Left ventricle myocardium inferior (tissue), 1 donor: ENCODE measurements around the gene SERPINH1. TPM values are rescaled to one million over a fixed set of nuclear protein-coding genes. Genes with fewer than 3 reads are reported as not detected.

Experiments used
- DNase-seq: peaks from one replicate; pipeline ENCODE4 v3.0.0-alpha.2; 2020
- H3K27ac ChIP-seq: fragments of 200-600 bp; replicated peaks from 2 replicates; pipeline ENCODE4 v1.8.0; 2021
- H3K27me3 ChIP-seq: fragments of 200-600 bp; 2 replicates; pipeline ENCODE4 v1.8.0; 2021; ENCODE audit warnings: low read depth
- H3K36me3 ChIP-seq: fragments of 200-600 bp; 2 replicates; pipeline ENCODE4 v1.8.0; 2021
- H3K4me1 ChIP-seq: fragments of 200-600 bp; 2 replicates; pipeline ENCODE4 v1.8.0; 2021
- H3K4me3 ChIP-seq: fragments of 200-600 bp; 2 replicates; pipeline ENCODE4 v1.8.0; 2021; ENCODE audit warnings: mild to moderate bottlenecking, moderate library complexity
- H3K9me3 ChIP-seq: fragments of 200-600 bp; replicated peaks from 2 replicates; pipeline ENCODE4 v1.8.0; 2021
- CTCF ChIP-seq: fragments of 200-600 bp; IDR thresholded peaks from 2 replicates; pipeline ENCODE4 v1.8.0; 2021; ENCODE audit warnings: antibody characterized with exemption, mild to moderate bottlenecking, borderline replicate concordance
- intact Hi-C: fragments of 100-400 bp; cut with micrococcal nuclease; formaldehyde crosslinking; loops from one replicate; pipeline ENCODE4 v1.11.0; 2022
- total RNA-seq: library from RNA; stranded (reverse); fragmentation: NEBNext Ultra II Directional; extraction: Animal tissue kit (Norgen Biotek cat#: 25700); gene quantifications from one replicate; pipeline ENCODE4 v1.2.1, GENCODE V29; 2021
- donor health status: DM: no; HTN: yes; CAD: no; lungs with severe emphysema.

SERPINH1 gene
- total RNA-seq, 1 donor from 2014 or later: 57.6 TPM

- peaks cover 6% of the 10 kb centered on the region for H3K4me1 ChIP-seq
- no peaks in the 10 kb centered on the region for H3K36me3 ChIP-seq
- DNase-seq: no peak
- no peaks in the 10 kb centered on the region for H3K9me3 ChIP-seq
- intact Hi-C loops: no loop called here
- no peaks in the 10 kb centered on the region for H3K27me3 ChIP-seq
- TF ChIP-seq CTCF: no peak
- no peak overlapping the region for H3K4me3 ChIP-seq
- H3K27ac ChIP-seq: no peak overlapping the region
Measured at GRCh38 chr11:75539459-75540334, 22.4 kb upstream of the SERPINH1 start.

GRCh38 chr11:75541193-75542087, 20.6 kb upstream of the SERPINH1 start:
- no peak for DNase-seq
- Histone ChIP-seq H3K9me3 (no peaks in the 10 kb centered on the region), H3K36me3 (no peaks in the 10 kb centered on the region), H3K27ac (no peak overlapping the region), H3K4me1 (no peaks in the 10 kb centered on the region), H3K4me3 (no peak overlapping the region), H3K27me3 (no peaks in the 10 kb centered on the region)
- no peak for TF ChIP-seq CTCF
- intact Hi-C loops: no loop called here

GRCh38 chr11:75542088-75542438, 20.0 kb upstream of the SERPINH1 start:
- H3K36me3 ChIP-seq: no peaks in the 10 kb centered on the region
- no peak for TF ChIP-seq CTCF
- H3K27ac ChIP-seq: no peak overlapping the region
- H3K4me1 ChIP-seq: no peaks in the 10 kb centered on the region
- no peaks in the 10 kb centered on the region for H3K9me3 ChIP-seq
- intact Hi-C loops: no loop called here
- no peak overlapping the region for H3K4me3 ChIP-seq
- H3K27me3 ChIP-seq: no peaks in the 10 kb centered on the region
- DNase-seq: no peak

- no peak overlapping the region for H3K4me3 ChIP-seq
- H3K9me3 ChIP-seq: no peaks in the 10 kb centered on the region
- peaks cover 6% of the 10 kb centered on the region for H3K4me1 ChIP-seq
- H3K27me3 ChIP-seq: no peaks in the 10 kb centered on the region
- no peak for DNase-seq
- intact Hi-C loops: no loop called here
- no peaks in the 10 kb centered on the region for H3K36me3 ChIP-seq
- H3K27ac ChIP-seq: no peak overlapping the region
- no peak for TF ChIP-seq CTCF
Measured at GRCh38 chr11:75543806-75544205, 18.2 kb upstream of the SERPINH1 start.

GRCh38 chr11:75547177-75547576, 14.9 kb upstream of the SERPINH1 start:
- DNase-seq: no peak
- intact Hi-C loops: no loop called here
- Histone ChIP-seq H3K36me3 (no peaks in the 10 kb centered on the region), H3K4me1 (peaks cover 6% of the 10 kb centered on the region), H3K27ac (no peak overlapping the region), H3K4me3 (no peak overlapping the region), H3K9me3 (no peaks in the 10 kb centered on the region), H3K27me3 (no peaks in the 10 kb centered on the region)
- TF ChIP-seq CTCF: no peak
